Mesenchymal stem cell (in vitro differentiated cells and primary cell): ENCODE results near the gene CEP192.
A peak's percentile ranks its signal among the peaks of the same experiment; 100 is the strongest.

Experiments
- DNase-seq: peaks from one replicate; pipeline ENCODE4 v3.0.0-alpha.2; 2013
- H2AFZ ChIP-seq: one replicate; pipeline ENCODE4 v1.6.1; 2013; ENCODE audit warnings: low read depth, mild to moderate bottlenecking, control low read depth, inconsistent platforms, low read length, moderate library complexity
- H2AK5ac ChIP-seq: 2 replicates; pipeline ENCODE4 v1.6.1; 2013; ENCODE audit warnings: low read length, moderate library complexity, mild to moderate bottlenecking, inconsistent platforms; ENCODE audit not compliant: severe bottlenecking
- H2BK120ac ChIP-seq: one replicate; pipeline ENCODE4 v1.6.1; 2013; ENCODE audit warnings: low read depth, mild to moderate bottlenecking, inconsistent platforms, low read length, moderate library complexity
- H2BK12ac ChIP-seq, 2 experiments: one replicate each; pipeline ENCODE4 v1.6.1; 2013; ENCODE audit warnings: inconsistent platforms in 2 of 2, low read length in 2 of 2, mild to moderate bottlenecking in 2 of 2, moderate library complexity in 2 of 2, control low read depth in 1 of 2
- H2BK15ac ChIP-seq: one replicate; pipeline ENCODE4 v1.6.1; 2013; ENCODE audit warnings: mild to moderate bottlenecking, low read depth, inconsistent platforms; ENCODE audit not compliant: poor library complexity, severe bottlenecking
- H2BK5ac ChIP-seq: 2 replicates; pipeline ENCODE4 v1.6.1; 2013; ENCODE audit warnings: low read depth, mild to moderate bottlenecking, low read length, control low read depth, inconsistent platforms; ENCODE audit not compliant: poor library complexity, severe bottlenecking
- H3K14ac ChIP-seq, 2 experiments: one replicate each; pipeline ENCODE4 v1.6.1; 2013; ENCODE audit warnings: inconsistent platforms in 2 of 2, low read length in 2 of 2, control low read depth in 1 of 2, mild to moderate bottlenecking in 1 of 2, moderate library complexity in 1 of 2
- H3K18ac ChIP-seq, 2 experiments: one replicate each; pipeline ENCODE4 v1.6.1; 2013; ENCODE audit warnings: inconsistent platforms in 2 of 2, low read length in 2 of 2, control low read depth in 1 of 2, low read depth in 1 of 2, mild to moderate bottlenecking in 1 of 2
- H3K23ac ChIP-seq, 2 experiments: one replicate each; pipeline ENCODE4 v1.6.1; 2013; ENCODE audit warnings: inconsistent platforms in 2 of 2, low read length in 2 of 2, mild to moderate bottlenecking in 2 of 2, moderate library complexity in 2 of 2, control low read depth in 1 of 2
- H3K27ac ChIP-seq: 2 replicates; pipeline ENCODE4 v1.5.1; 2013; ENCODE audit warnings: mild to moderate bottlenecking, moderate library complexity, low read length, control low read depth, inconsistent platforms; ENCODE audit not compliant: poor library complexity, severe bottlenecking
- H3K27me3 ChIP-seq, 2 experiments: 2 replicates each; pipeline versions ENCODE4 v1.6.1 to v1.7.0; 2013; ENCODE audit warnings: low read length in 2 of 2, mild to moderate bottlenecking in 2 of 2, moderate library complexity in 2 of 2, control low read depth in 1 of 2, inconsistent platforms in 1 of 2; ENCODE audit not compliant: control insufficient read depth in 1 of 2, insufficient read depth in 1 of 2
- H3K36me3 ChIP-seq, 2 experiments: 2 replicates each; pipeline versions ENCODE4 v1.6.1 to v1.7.0; 2013; ENCODE audit warnings: low read length in 2 of 2, control low read depth in 1 of 2, inconsistent platforms in 1 of 2, low read depth in 1 of 2, mild to moderate bottlenecking in 1 of 2; ENCODE audit not compliant: insufficient read depth in 2 of 2, control insufficient read depth in 1 of 2
- H3K4ac ChIP-seq, 2 experiments: one replicate each; pipeline ENCODE4 v1.6.1; 2013; ENCODE audit warnings: inconsistent platforms in 2 of 2, low read length in 2 of 2, mild to moderate bottlenecking in 2 of 2, moderate library complexity in 2 of 2, control low read depth in 1 of 2, low read depth in 1 of 2
- H3K4me1 ChIP-seq: 2 replicates; pipeline ENCODE4 v1.6.1; 2013; ENCODE audit warnings: low read depth, low read length, control low read depth; ENCODE audit not compliant: control insufficient read depth, insufficient read depth
- H3K4me2 ChIP-seq: 2 replicates; pipeline ENCODE4 v1.6.1; 2013; ENCODE audit warnings: low read length, mild to moderate bottlenecking, inconsistent platforms; ENCODE audit not compliant: poor library complexity, severe bottlenecking
- H3K4me3 ChIP-seq, 2 experiments: 2 replicates each; pipeline versions ENCODE4 v1.5.1 to v1.7.0; 2013; ENCODE audit warnings: low read length in 2 of 2, mild to moderate bottlenecking in 2 of 2, control low read depth in 1 of 2, low read depth in 1 of 2; ENCODE audit not compliant: insufficient read depth in 1 of 2
- H3K79me1 ChIP-seq: replicated peaks from 2 replicates; pipeline ENCODE4 v1.6.1; 2013; ENCODE audit warnings: mild to moderate bottlenecking, control low read depth, low read length, inconsistent platforms; ENCODE audit not compliant: poor library complexity, severe bottlenecking
- H3K9ac ChIP-seq: 2 replicates; pipeline ENCODE4 v1.7.0; 2013; ENCODE audit warnings: mild to moderate bottlenecking, low read length, moderate library complexity
- H3K9me3 ChIP-seq: 2 replicates; pipeline ENCODE4 v1.7.0; 2013; ENCODE audit warnings: mild to moderate bottlenecking, low read length; ENCODE audit not compliant: control insufficient read depth
- H4K8ac ChIP-seq: one replicate; pipeline ENCODE4 v1.6.1; 2013; ENCODE audit warnings: inconsistent platforms, mild to moderate bottlenecking, low read length, moderate library complexity
- H4K91ac ChIP-seq: one replicate; pipeline ENCODE4 v1.6.1; 2013; ENCODE audit warnings: mild to moderate bottlenecking, low read length, inconsistent platforms
- WGBS: methylation state at CpG from one replicate; pipeline ENCODE4 v1.1.7; 2013; ENCODE audit warnings: mixed read lengths; 5-methylcytosine and 5-hydroxymethylcytosine counted together

Gene CEP192

DNA sequence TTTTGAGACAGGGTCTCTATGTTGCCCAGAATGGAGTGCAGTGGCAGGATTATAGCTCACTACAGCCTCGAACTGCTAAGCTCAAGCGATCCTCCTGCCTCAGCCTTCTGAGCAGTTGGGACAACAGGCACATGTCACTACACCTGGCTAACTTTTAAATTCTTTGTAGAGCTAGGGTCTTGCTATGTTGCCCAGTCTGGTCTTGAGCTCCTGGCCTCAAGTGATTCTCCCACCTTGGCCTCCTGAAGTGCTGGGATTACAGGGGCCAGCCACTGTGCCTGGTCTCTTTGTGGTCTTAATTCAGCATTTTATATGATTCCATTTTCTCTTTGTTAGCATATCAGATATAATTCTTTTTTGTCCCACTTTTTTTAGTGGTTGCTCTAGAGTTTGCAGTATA, 34.1 kb downstream of the CEP192 start:
- no peak overlapping the region for H2AFZ ChIP-seq
- H2AK5ac ChIP-seq, result no peak overlapping the region
- H3K79me1 ChIP-seq, result peaks cover 16% of the 10 kb centered on the region
- no peak overlapping the region for H3K4ac ChIP-seq
- H3K9ac ChIP-seq, result no peak overlapping the region
- no peak overlapping the region for H3K18ac ChIP-seq
- no peak overlapping the region for H3K4me2 ChIP-seq
- H2BK15ac ChIP-seq, result no peak overlapping the region
- 100% methylated on average over 2 of the region's 2 CpGs for WGBS
- no peak overlapping the region for H4K91ac ChIP-seq
- H3K27me3 ChIP-seq, result no peaks in the 10 kb centered on the region
- no peak overlapping the region for H3K27ac ChIP-seq
- no peak overlapping the region for H3K23ac ChIP-seq
- H3K4me3 ChIP-seq, result no peak overlapping the region
- no peak overlapping the region for H2BK12ac ChIP-seq
- H3K4me1 ChIP-seq, result peaks cover 1% of the 10 kb centered on the region
- no peak overlapping the region for H4K8ac ChIP-seq
- no peak overlapping the region for H2BK120ac ChIP-seq
- no peaks in the 10 kb centered on the region for H3K9me3 ChIP-seq
- DNase-seq, result no peak
- H3K14ac ChIP-seq, result no peak overlapping the region
- no peak overlapping the region for H2BK5ac ChIP-seq
- peaks cover 7 to 71% of the 10 kb centered on the region in 2 experiments for H3K36me3 ChIP-seq

GRCh38 chr18:13026583-13027270, 35.6 kb downstream of the CEP192 start:
- Histone ChIP-seq H2BK120ac (no peak overlapping the region), H3K4me3 (no peak overlapping the region), H3K27me3 (no peaks in the 10 kb centered on the region), H3K4ac (peak overlapping the region in 1 of 2 experiments; percentile 30), H3K36me3 (peaks cover 7 to 72% of the 10 kb centered on the region in 2 experiments), H3K4me2 (no peak overlapping the region), H2BK12ac (no peak overlapping the region), H3K4me1 (peaks cover 1% of the 10 kb centered on the region), H4K91ac (no peak overlapping the region), H2AFZ (no peak overlapping the region), H3K79me1 (peaks cover 16% of the 10 kb centered on the region), H3K23ac (no peak overlapping the region), H3K9ac (no peak overlapping the region), H4K8ac (no peak overlapping the region), H3K18ac (no peak overlapping the region), H2BK5ac (no peak overlapping the region), H3K27ac (peak overlapping the region; percentile 74), H2BK15ac (no peak overlapping the region), H3K9me3 (no peaks in the 10 kb centered on the region), H3K14ac (no peak overlapping the region), H2AK5ac (no peak overlapping the region)
- DNase-seq, result peak; percentile 70
- WGBS, result 61% methylated on average over 3 of the region's 3 CpGs

DNA sequence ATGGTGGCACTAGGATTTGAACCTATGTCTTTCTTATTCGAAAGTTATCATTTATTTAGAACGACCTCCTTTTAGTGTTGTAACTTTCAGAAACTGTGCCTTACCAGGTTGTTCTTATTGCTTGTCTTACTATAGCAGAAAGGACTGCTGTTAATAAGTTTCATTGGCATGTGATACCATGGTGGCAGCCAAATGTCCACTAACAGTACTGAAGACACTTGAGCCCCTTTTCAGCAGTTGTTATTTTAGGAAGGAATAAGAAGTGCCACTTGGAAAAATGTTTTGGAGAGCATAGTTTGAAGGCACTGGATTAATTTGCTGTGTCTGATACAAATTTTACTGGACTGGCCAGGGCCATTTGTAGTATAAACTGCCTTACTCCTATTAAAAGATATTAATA, 37.7 kb downstream of the CEP192 start:
- Histone ChIP-seq H3K4me1 (peaks cover 1% of the 10 kb centered on the region), H3K27ac (no peak overlapping the region), H3K4me2 (no peak overlapping the region), H3K4me3 (no peak overlapping the region), H3K9me3 (no peaks in the 10 kb centered on the region), H3K14ac (no peak overlapping the region), H3K23ac (no peak overlapping the region), H2BK120ac (no peak overlapping the region), H3K79me1 (peaks cover 22% of the 10 kb centered on the region), H2BK12ac (no peak overlapping the region), H3K18ac (no peak overlapping the region), H3K27me3 (no peaks in the 10 kb centered on the region), H2BK15ac (no peak overlapping the region), H4K8ac (no peak overlapping the region), H4K91ac (no peak overlapping the region), H2AFZ (no peak overlapping the region), H3K4ac (no peak overlapping the region), H3K36me3 (peaks cover 6 to 82% of the 10 kb centered on the region in 2 experiments), H3K9ac (no peak overlapping the region), H2AK5ac (no peak overlapping the region), H2BK5ac (no peak overlapping the region)
- WGBS, result 100% methylated on average over 2 of the region's 2 CpGs
- DNase-seq, result no peak

- Histone ChIP-seq H3K27ac (no peak overlapping the region), H2AFZ (no peak overlapping the region), H3K4ac (no peak overlapping the region), H4K91ac (no peak overlapping the region), H3K4me2 (no peak overlapping the region), H2BK5ac (no peak overlapping the region), H2BK120ac (no peak overlapping the region), H4K8ac (no peak overlapping the region), H2BK15ac (no peak overlapping the region), H3K9me3 (no peaks in the 10 kb centered on the region), H3K18ac (no peak overlapping the region), H3K23ac (no peak overlapping the region), H3K36me3 (peaks cover 8 to 62% of the 10 kb centered on the region in 2 experiments), H3K27me3 (no peaks in the 10 kb centered on the region), H3K9ac (no peak overlapping the region), H3K4me1 (peaks cover 7% of the 10 kb centered on the region), H2AK5ac (no peak overlapping the region), H2BK12ac (no peak overlapping the region), H3K14ac (no peak overlapping the region), H3K79me1 (peaks cover 21% of the 10 kb centered on the region), H3K4me3 (no peak overlapping the region)
- 96% methylated on average over 5 of the region's 5 CpGs for WGBS
- DNase-seq, result no peak
These were observed 41.0 kb downstream of the CEP192 start for GRCh38 chr18:13032173-13032572.
